SH-SY5Y (cell line): ENCODE data around the gene GJA8.

ENCODE experiments used
- GATA2 ChIP-seq: IDR thresholded peaks from 2 replicates; pipeline ENCODE4 v1.6.1; 2011; ENCODE audit warnings: mild to moderate bottlenecking, low read depth, low read length
- GATA3 ChIP-seq: IDR thresholded peaks from 2 replicates; pipeline ENCODE4 v1.6.1; 2011; ENCODE audit warnings: low read depth, mild to moderate bottlenecking, low read length, moderate library complexity

GRCh38 chr1:147912553-147912952 lies 10.0 kb downstream of the GJA8 start:
- no peak for TF ChIP-seq GATA3
- TF ChIP-seq GATA2: no peak
